Adrenal gland (tissue), 12 donors: ENCODE data around the gene GOLGA8J. TPM values are rescaled to one million over a fixed set of nuclear protein-coding genes. Genes with fewer than 3 reads are reported as not detected.
"Not testable (repeated sequence)": the region's sequence is repeated elsewhere in the genome, so short reads cannot be mapped to it uniquely, and the experiment has no call there.

Experiments used
- DNase-seq, 7 donors: peaks; one replicate each; pipeline ENCODE4 v3.0.0-alpha.2; 2019 to 2020
- H3K27ac ChIP-seq, 5 donors: fragments of 200-600 bp; sonication (generic) in 4 of 5; 1 replicate in 3 of 5; 2 replicates in 2 of 5; pipeline versions ENCODE4 v1.5.1 to v1.8.0; 2016 to 2020; ENCODE audit warnings: mild to moderate bottlenecking in 1 of 5
- H3K27me3 ChIP-seq: fragments of 200-600 bp; 2 replicates; pipeline ENCODE4 v1.8.0; 2021
- H3K36me3 ChIP-seq, 2 donors: fragments of 200-600 bp; replicated peaks in 1 of 2; 1 replicate in 1 of 2; 2 replicates in 1 of 2; pipeline versions ENCODE4 v1.5.1 to v1.8.0; 2018 to 2022
- H3K4me1 ChIP-seq, 2 donors: fragments of 200-600 bp; replicated peaks in 1 of 2; 1 replicate in 1 of 2; 2 replicates in 1 of 2; pipeline versions ENCODE4 v1.5.1 to v1.8.0; 2018 to 2021
- H3K4me3 ChIP-seq, 4 donors: fragments of 200-600 bp; sonication (generic) in 3 of 4; one replicate each; pipeline ENCODE4 v1.5.1; 2016 to 2018
- H3K9me3 ChIP-seq, 3 donors: fragments of 200-600 bp; sonication (generic) in 1 of 3; replicated peaks in 1 of 3; 1 replicate in 2 of 3; 2 replicates in 1 of 3; pipeline versions ENCODE4 v1.5.1 to v1.8.0; 2016 to 2021
- CTCF ChIP-seq, 6 experiments: fragments of 450-650 bp in 4 of 6; fragments of 200-600 bp in 2 of 6; sonication (generic) in 1 of 6; IDR thresholded peaks; 1 replicate in 5 of 6; 2 replicates in 1 of 6; pipeline versions ENCODE4 v1.5.1 to v1.8.0; 2016 to 2021; ENCODE audit warnings: antibody characterized with exemption in 6 of 6, mild to moderate bottlenecking in 2 of 6, moderate library complexity in 1 of 6
- POLR2A ChIP-seq, 2 donors: fragments of 450-650 bp; IDR thresholded peaks; one replicate each; pipeline ENCODE4 v1.6.1; 2017; ENCODE audit warnings: antibody characterized with exemption in 2 of 2, mild to moderate bottlenecking in 2 of 2, moderate library complexity in 1 of 2
- WGBS, 4 donors: extraction: QIAGEN DNeasy Blood & Tissue Kit in 2 of 4; methylation state at CpG; one replicate each; pipeline versions ENCODE4 v1.1.5 to v1.1.7; 2013 to 2017; 5-methylcytosine and 5-hydroxymethylcytosine counted together
- intact Hi-C, 2 donors: fragments of 100-400 bp; cut with DNase I; formaldehyde crosslinking; loops; one replicate each; pipeline versions ENCODE4 v1.14.1 to v1.15.0; 2022 to 2023
- polyA plus RNA-seq, 3 donors: library from polyadenylated mRNA; stranded (reverse); fragments of 200-250 nt in 2 of 3; fragments of 350-450 nt in 1 of 3; fragmentation: Illumina TruSeq in 1 of 3; extraction: RNeasy Lipid Tissue Mini Kit (QIAGEN cat#74804) in 1 of 3; gene quantifications; one replicate each; pipeline ENCODE4 v1.2.3, GENCODE V29; 2013 to 2014
- total RNA-seq, 9 donors: library from RNA; depleted of rRNA in 4 of 9; stranded (reverse); fragments of >200 nt in 4 of 9; fragments of 120-200 nt in 1 of 9; fragmentation: NEBNext Ultra II Directional in 1 of 9; extraction: Animal tissue kit (Norgen Biotek cat#: 25700) in 1 of 9; gene quantifications; one replicate each; pipeline versions ENCODE4 v1.1.0 to v1.2.4, GENCODE V29; 2013 to 2023
- donor health status: healthy with polysubstance abuse.
- donor health status: Bipolar disorder and iron deficiency.
- donor health status: DM: yes; HTN: yes; CAD: no.
- donor health status: DM: no; HTN: no; CAD: no.
- donor health status: DM: no; HTN: no; CAD: no.
- donor health status: DM: yes; HTN: yes; CAD: no.

Gene GOLGA8J
- total and polyA plus RNA-seq, 12 donors: 0.29 TPM; not detected in 11

DNA sequence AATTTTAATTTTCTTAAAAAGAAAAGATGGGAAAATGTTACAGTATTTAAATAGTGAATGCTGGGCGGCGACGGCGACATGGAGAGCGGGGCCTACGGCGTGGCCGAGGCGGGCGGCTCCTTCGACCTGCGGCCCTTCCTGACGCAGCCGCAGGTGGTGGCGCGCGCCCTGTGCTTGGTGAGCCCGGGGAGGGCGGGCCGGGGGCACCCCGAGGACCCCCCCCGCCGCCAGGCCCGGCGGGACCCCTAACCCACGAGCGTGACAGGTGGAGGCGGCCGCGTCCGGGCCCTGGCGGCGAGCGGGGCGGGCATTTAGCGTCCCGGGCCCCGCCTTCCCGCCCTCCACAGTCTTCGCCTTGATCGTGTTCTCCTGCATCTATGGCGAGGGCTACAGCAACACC lies 38.4 kb upstream of the GOLGA8J start:
- intact Hi-C loops: no loop called here
- 76 to 90% (median 84%) methylated on average over 28 to 42 of the region's 42 CpGs for WGBS, 4 donors

DNA sequence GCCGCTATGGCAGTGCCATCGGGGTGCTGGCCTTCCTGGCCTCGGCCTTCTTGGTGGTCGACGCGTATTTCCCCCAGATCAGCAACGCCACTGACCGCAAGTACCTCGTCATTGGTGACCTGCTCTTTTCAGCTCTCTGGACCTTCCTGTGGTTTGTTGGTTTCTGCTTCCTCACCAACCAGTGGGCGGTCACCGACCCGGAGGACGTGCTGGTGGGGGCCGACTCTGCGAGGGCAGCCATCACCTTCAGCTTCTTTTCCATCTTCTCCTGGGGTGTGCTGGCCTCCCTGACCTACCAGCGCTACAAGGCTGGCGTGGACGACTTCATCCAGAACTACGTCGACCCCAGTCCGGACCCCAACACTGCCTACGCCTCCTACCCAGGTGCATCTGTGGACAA lies 37.9 kb upstream of the GOLGA8J start:
- H3K27ac ChIP-seq, H3K4me3 ChIP-seq, H3K36me3 ChIP-seq, intact Hi-C loops, DNase-seq, H3K4me1 ChIP-seq, H3K9me3 ChIP-seq, H3K27me3 ChIP-seq: not testable (repeated sequence)
- 89 to 92% (median 91%) methylated on average over 18 to 22 of the region's 22 CpGs for WGBS, 4 donors

More for the DNA sequence above, 38.4 kb upstream of the GOLGA8J start:
- peaks cover 0 to 3% of the 10 kb centered on the region in 2 donors for H3K4me1 ChIP-seq
- H3K9me3 ChIP-seq: no peaks in the 10 kb centered on the region
- H3K4me3 ChIP-seq: no peak overlapping the region
- no peaks in the 10 kb centered on the region for H3K27me3 ChIP-seq
- H3K27ac ChIP-seq: no peak overlapping the region
- no peak for DNase-seq
- TF ChIP-seq POLR2A (IDR thresholded peaks at IDR 0.05) (no peak), CTCF (IDR thresholded peaks at IDR 0.05) (no peak)
- H3K36me3 ChIP-seq: no peaks in the 10 kb centered on the region

- H3K9me3 ChIP-seq, H3K4me1 ChIP-seq, H3K27me3 ChIP-seq, DNase-seq, H3K4me3 ChIP-seq, intact Hi-C loops, H3K36me3 ChIP-seq, H3K27ac ChIP-seq: not testable (repeated sequence)
- WGBS, 4 donors: 74 to 81% (median 75%) methylated on average over 22 to 26 of the region's 26 CpGs
Observed at GRCh38 chr15:30045248-30046041, 37.3 kb upstream of the GOLGA8J start.

GRCh38 chr15:30046430-30046829 lies 36.3 kb upstream of the GOLGA8J start:
- H3K4me3 ChIP-seq: no peak overlapping the region
- no peaks in the 10 kb centered on the region for H3K4me1 ChIP-seq
- DNase-seq: no peak
- 53 to 65% (median 61%) methylated on average over 2 of the region's 2 CpGs for WGBS, 4 donors
- H3K36me3 ChIP-seq: no peaks in the 10 kb centered on the region
- H3K27me3 ChIP-seq: no peaks in the 10 kb centered on the region
- TF ChIP-seq CTCF (IDR thresholded peaks at IDR 0.05): no peak
- TF ChIP-seq POLR2A (IDR thresholded peaks at IDR 0.05): no peak
- H3K27ac ChIP-seq: no peak overlapping the region
- no peaks in the 10 kb centered on the region for H3K9me3 ChIP-seq
- intact Hi-C loops: no loop called here

DNA sequence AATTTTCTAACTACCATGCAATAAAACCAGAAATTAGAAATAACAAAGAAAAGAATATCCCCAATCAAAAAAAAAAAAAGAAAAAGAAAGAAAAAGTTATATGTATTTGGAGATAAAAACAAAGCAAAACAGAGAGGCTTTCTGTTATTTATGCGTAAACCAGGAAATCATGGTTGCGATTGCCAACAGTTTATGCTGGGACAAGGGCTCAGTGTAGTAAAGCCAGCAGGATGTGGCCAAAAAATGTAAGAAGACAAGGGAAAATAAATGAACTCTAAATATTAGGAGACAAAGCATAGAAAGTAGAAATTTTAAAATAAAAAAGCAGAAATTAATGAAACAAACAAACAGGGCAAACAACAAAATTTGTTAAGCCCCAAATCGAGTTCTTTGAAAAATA lies 27.2 kb upstream of the GOLGA8J start:
- Histone ChIP-seq H3K4me1 (no peaks in the 10 kb centered on the region), H3K27me3 (no peaks in the 10 kb centered on the region), H3K36me3 (no peaks in the 10 kb centered on the region), H3K9me3 (no peaks in the 10 kb centered on the region), H3K27ac (no peak overlapping the region), H3K4me3 (no peak overlapping the region)
- intact Hi-C loops: no loop called here
- TF ChIP-seq POLR2A (IDR thresholded peaks at IDR 0.05) (no peak), CTCF (IDR thresholded peaks at IDR 0.05) (no peak)
- WGBS, 4 donors: 86 to 90% (median 88%) methylated on average over 3 of the region's 3 CpGs
- no peak for DNase-seq
